H1 (cell line): ENCODE results near the gene EXOSC7. TPM values are rescaled to one million over a fixed set of nuclear protein-coding genes. Genes with fewer than 3 reads are reported as not detected.

Experiments used
- BACH1 ChIP-seq: IDR thresholded peaks from 2 replicates; pipeline ENCODE4 v1.6.1; 2012; ENCODE audit warnings: low read length, improper control_type of control experiment
- BCL11A ChIP-seq, 2 experiments: IDR thresholded peaks; one replicate each; pipeline ENCODE4 v1.6.1; 2011; ENCODE audit warnings: low read depth in 2 of 2, low read length in 2 of 2, mild to moderate bottlenecking in 2 of 2
- CHD7 ChIP-seq: fragments of 300-600 bp; sonication (generic); IDR thresholded peaks from 2 replicates; pipeline ENCODE4 v1.7.1; 2012; ENCODE audit warnings: low read length, moderate library complexity, mild to moderate bottlenecking, inconsistent platforms; ENCODE audit not compliant: insufficient replicate concordance
- KDM5A ChIP-seq: fragments of 200-600 bp; IDR thresholded peaks from 2 replicates; pipeline ENCODE4 v1.7.1; 2012; ENCODE audit warnings: mild to moderate bottlenecking, low read length, inconsistent platforms, mixed read lengths
- RBBP5 ChIP-seq: IDR thresholded peaks from 2 replicates; pipeline ENCODE4 v1.7.1; 2012; ENCODE audit warnings: low read depth, mild to moderate bottlenecking, inconsistent platforms, low read length, moderate library complexity, borderline replicate concordance
- TEAD4 ChIP-seq: IDR thresholded peaks from 2 replicates; pipeline ENCODE4 v1.6.1; 2012; ENCODE audit warnings: low read depth, low read length, inconsistent platforms, mixed read lengths
- polyA plus RNA-seq, 7 experiments: library from polyadenylated mRNA; depleted of rRNA in 3 of 7; stranded (reverse) in 5 of 7; unstranded in 2 of 7; fragments of >200 nt in 5 of 7; fragments of 200-250 nt in 2 of 7; gene quantifications; 1 replicate in 5 of 7; 2 replicates in 1 of 7; 4 replicates in 1 of 7; pipeline versions ENCODE4 v1.2.1 to v1.2.3, GENCODE V29; 2011 to 2013; ENCODE audit warnings: missing spikeins in 2 of 7, mixed read lengths in 2 of 7
- total RNA-seq: library from RNA; stranded (reverse); fragmentation: NEBNext Ultra II Directional; extraction: Animal tissue kit (Norgen Biotek cat#: 25700); gene quantifications from 2 replicates; pipeline ENCODE4 v1.2.1, GENCODE V29; 2021
- TF ChIP-seq, protein P1 (sequence below), 3 experiments: IDR thresholded peaks; 1 replicate in 2 of 3; 2 replicates in 1 of 3; pipeline versions ENCODE4 v1.5.1 to v1.6.1; 2011; ENCODE audit warnings: low read length in 3 of 3, mild to moderate bottlenecking in 3 of 3, inconsistent platforms in 2 of 3, low read depth in 1 of 3, moderate library complexity in 1 of 3; ENCODE audit not compliant: insufficient read depth in 1 of 3; ENCODE audit errors: control extremely low read depth in 1 of 3

Gene EXOSC7
- total and polyA plus RNA-seq, 2 of the 8 experiments (the other 6 are each of a cell fraction or from before 2014, with no cell fraction given) = 92.7 to 94.5 TPM

DNA sequence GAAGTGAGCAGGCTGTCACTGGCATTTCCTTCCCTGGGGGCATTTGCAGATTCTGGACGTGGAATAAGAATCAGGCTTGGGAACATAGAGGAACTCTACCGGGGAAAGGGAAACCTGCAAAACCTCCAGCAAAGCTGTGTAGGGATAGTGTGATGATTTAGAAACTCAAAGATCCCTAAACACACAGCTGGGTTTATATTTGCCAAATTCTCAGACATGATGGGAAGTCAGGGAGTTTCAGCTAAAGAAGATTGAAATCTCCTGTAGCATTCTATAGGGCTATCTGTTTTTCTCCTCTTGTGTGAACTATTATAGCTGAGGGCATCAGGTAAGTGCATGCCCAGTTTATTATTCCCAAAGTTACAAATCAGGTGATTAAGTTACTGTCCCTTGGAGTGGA is 40.9 kb downstream of the EXOSC7 start (continued):
- no peak for TF ChIP-seq CHD7
- TF ChIP-seq KDM5A = no peak
- TF ChIP-seq, protein P1, sequence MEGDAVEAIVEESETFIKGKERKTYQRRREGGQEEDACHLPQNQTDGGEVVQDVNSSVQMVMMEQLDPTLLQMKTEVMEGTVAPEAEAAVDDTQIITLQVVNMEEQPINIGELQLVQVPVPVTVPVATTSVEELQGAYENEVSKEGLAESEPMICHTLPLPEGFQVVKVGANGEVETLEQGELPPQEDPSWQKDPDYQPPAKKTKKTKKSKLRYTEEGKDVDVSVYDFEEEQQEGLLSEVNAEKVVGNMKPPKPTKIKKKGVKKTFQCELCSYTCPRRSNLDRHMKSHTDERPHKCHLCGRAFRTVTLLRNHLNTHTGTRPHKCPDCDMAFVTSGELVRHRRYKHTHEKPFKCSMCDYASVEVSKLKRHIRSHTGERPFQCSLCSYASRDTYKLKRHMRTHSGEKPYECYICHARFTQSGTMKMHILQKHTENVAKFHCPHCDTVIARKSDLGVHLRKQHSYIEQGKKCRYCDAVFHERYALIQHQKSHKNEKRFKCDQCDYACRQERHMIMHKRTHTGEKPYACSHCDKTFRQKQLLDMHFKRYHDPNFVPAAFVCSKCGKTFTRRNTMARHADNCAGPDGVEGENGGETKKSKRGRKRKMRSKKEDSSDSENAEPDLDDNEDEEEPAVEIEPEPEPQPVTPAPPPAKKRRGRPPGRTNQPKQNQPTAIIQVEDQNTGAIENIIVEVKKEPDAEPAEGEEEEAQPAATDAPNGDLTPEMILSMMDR (IDR thresholded peaks at IDR 0.05; ENCODE audit: control extremely low read depth in 1 of 3, insufficient read depth in 1 of 3, low read depth in 1 of 3, low read length in 3 of 3) = no peak
- TF ChIP-seq RBBP5 = no peak
- no peak for TF ChIP-seq TEAD4
- no peak for TF ChIP-seq BACH1
- TF ChIP-seq BCL11A (IDR thresholded peaks at IDR 0.05; ENCODE audit: low read depth in 2 of 2, low read length in 2 of 2) = no peak
